CD4-positive, alpha-beta memory T cell (primary cell): Measurements from ENCODE around the gene TKTL1. TPM values are rescaled to one million over a fixed set of nuclear protein-coding genes. Genes with fewer than 3 reads are reported as not detected.

Experiments
- CTCF ChIA-PET: fragments of 350-600 bp; sonication (Branson Sonifier 250); formaldehyde crosslinking; loops from one replicate; lab custom pipeline; 2021; ENCODE audit warnings: inconsistent platforms; ENCODE audit not compliant: partially characterized antibody; lab: Charles Lee
- POLR2A ChIA-PET: fragments of 350-600 bp; sonication (Branson Sonifier 250); formaldehyde crosslinking; loops from one replicate; lab custom pipeline; 2021; ENCODE audit not compliant: partially characterized antibody; lab: Charles Lee
- DNase-seq, 5 donors: peaks; one replicate each; pipeline versions ENCODE4 v3.0.0 to v3.0.0-alpha.2; 2020 to 2022; ENCODE audit warnings: mixed read lengths in 1 of 5
- H3K27ac ChIP-seq: one replicate; pipeline ENCODE4 v1.7.0; 2013; ENCODE audit warnings: low read depth, low read length
- H3K27me3 ChIP-seq: 2 replicates; pipeline ENCODE4 v1.7.0; 2013; ENCODE audit warnings: mild to moderate bottlenecking, low read length, moderate library complexity; ENCODE audit not compliant: insufficient read depth
- H3K36me3 ChIP-seq: 2 replicates; pipeline ENCODE4 v1.7.0; 2013; ENCODE audit warnings: mild to moderate bottlenecking, low read length, moderate library complexity; ENCODE audit not compliant: insufficient read depth
- H3K4me1 ChIP-seq: 2 replicates; pipeline ENCODE4 v1.7.0; 2013; ENCODE audit warnings: mild to moderate bottlenecking, low read length, moderate library complexity; ENCODE audit not compliant: insufficient read depth
- H3K4me3 ChIP-seq, 2 donors: one replicate each; pipeline ENCODE4 v1.7.0; 2013; ENCODE audit warnings: low read length in 2 of 2, mild to moderate bottlenecking in 1 of 2
- H3K9me3 ChIP-seq, 2 donors: one replicate each; pipeline ENCODE4 v1.7.0; 2013; ENCODE audit warnings: low read length in 2 of 2, control low read depth in 1 of 2; ENCODE audit not compliant: control insufficient read depth in 1 of 2
- H3K27ac Mint-ChIP-seq, 7 donors: one replicate each; pipeline ENCODE4 v1.8.0; 2020 to 2021; ENCODE audit warnings: mixed read lengths in 7 of 7, mild to moderate bottlenecking in 6 of 7, inconsistent platforms in 3 of 7, moderate library complexity in 3 of 7
- H3K27me3 Mint-ChIP-seq, 2 donors: one replicate each; pipeline ENCODE4 v1.8.0; 2020 to 2021; ENCODE audit warnings: mixed read lengths in 2 of 2
- H3K36me3 Mint-ChIP-seq, 2 donors: one replicate each; pipeline ENCODE4 v1.8.0; 2020 to 2021; ENCODE audit warnings: mixed read lengths in 2 of 2, inconsistent platforms in 1 of 2, mild to moderate bottlenecking in 1 of 2
- H3K4me1 Mint-ChIP-seq, 4 donors: one replicate each; pipeline ENCODE4 v1.8.0; 2020 to 2021; ENCODE audit warnings: mixed read lengths in 4 of 4, mild to moderate bottlenecking in 1 of 4
- H3K4me3 Mint-ChIP-seq, 8 donors: one replicate each; pipeline ENCODE4 v1.8.0; 2020 to 2021; ENCODE audit warnings: mixed read lengths in 8 of 8, mild to moderate bottlenecking in 7 of 8, moderate library complexity in 6 of 8, inconsistent platforms in 3 of 8
- H3K9me3 Mint-ChIP-seq, 8 donors: one replicate each; pipeline ENCODE4 v1.8.0; 2020 to 2021; ENCODE audit warnings: mixed read lengths in 8 of 8, mild to moderate bottlenecking in 5 of 8, inconsistent platforms in 3 of 8, moderate library complexity in 1 of 8
- intact Hi-C: fragments of 100-400 bp; cut with micrococcal nuclease; formaldehyde crosslinking; loops from one replicate; pipeline ENCODE4 v1.15.1; 2023
- polyA plus RNA-seq, 2 donors: library from polyadenylated mRNA; unstranded; fragments of 300-500 nt; fragmentation: Illumina TruSeq; gene quantifications; one replicate each; pipeline ENCODE4 v1.2.3, GENCODE V29; 2021
- total RNA-seq, 2 experiments: library from RNA; stranded (reverse); gene quantifications; one replicate each; pipeline ENCODE4 v1.2.3, GENCODE V29; 2021

Gene TKTL1
- total and polyA plus RNA-seq, 4 experiments from 2014 or later: 0.32 to 44.1 (median 10.6) TPM

DNA sequence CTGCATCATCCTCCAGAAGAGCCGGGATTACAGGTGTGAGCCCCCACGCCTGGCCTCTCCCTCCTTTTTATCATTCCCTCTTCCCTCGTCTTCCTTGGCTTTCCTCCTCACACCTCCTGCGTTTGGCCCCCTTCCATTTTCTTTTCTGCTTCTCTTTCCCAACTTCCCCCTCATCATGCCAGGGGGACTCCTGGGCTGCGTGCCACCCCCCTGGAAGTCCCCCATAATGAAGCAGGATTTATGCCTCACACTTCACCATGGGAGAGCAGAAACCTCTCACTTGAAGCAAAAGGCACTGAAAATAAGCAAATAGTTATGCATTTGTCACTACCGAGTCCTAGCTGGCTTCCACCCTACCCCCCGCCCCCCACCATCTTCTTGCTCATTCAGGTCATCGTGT, 7.9 kb downstream of the TKTL1 start:
- H3K27me3 ChIP-seq: no peaks in the 10 kb centered on the region
- H3K9me3 Mint-ChIP-seq: no peaks in the 10 kb centered on the region
- no peak for DNase-seq
- intact Hi-C loops: no loop called here
- CTCF ChIA-PET: no interaction called here
- no peak overlapping the region for H3K4me3 Mint-ChIP-seq
- no peaks in the 10 kb centered on the region for H3K27me3 Mint-ChIP-seq
- H3K36me3 Mint-ChIP-seq: no peaks in the 10 kb centered on the region
- peaks cover 11 to 14% (median 12%) of the 10 kb centered on the region in 4 donors for H3K4me1 Mint-ChIP-seq
- H3K27ac ChIP-seq: no peak overlapping the region
- POLR2A ChIA-PET: no interaction called here
- H3K4me3 ChIP-seq: no peak overlapping the region
- peak overlapping the region in 1 of 7 donors; percentile 86 for H3K27ac Mint-ChIP-seq
- H3K36me3 ChIP-seq: no peaks in the 10 kb centered on the region
- no peaks in the 10 kb centered on the region for H3K9me3 ChIP-seq
- peaks cover 13% of the 10 kb centered on the region for H3K4me1 ChIP-seq

DNA sequence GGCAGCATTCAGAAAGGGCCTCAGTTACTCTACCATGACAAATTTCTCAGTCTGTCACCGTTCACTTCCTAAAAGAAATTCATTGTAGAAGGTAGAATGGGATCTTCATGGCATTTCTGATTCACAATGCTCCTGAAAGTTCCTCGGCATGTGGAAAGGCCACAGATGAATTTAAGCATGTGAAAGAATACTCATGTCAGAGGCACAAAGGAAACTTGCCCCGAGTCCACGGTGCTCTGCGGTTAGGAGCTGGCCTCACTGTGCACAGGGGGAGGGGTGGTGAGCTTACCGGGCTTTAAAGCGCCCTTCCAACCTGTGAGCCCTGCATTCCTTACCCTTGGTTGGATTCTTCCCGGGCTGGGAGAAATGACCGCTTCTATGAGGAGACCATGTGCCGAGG, 9.3 kb downstream of the TKTL1 start:
- H3K27ac Mint-ChIP-seq: no peak overlapping the region
- no peaks in the 10 kb centered on the region for H3K27me3 Mint-ChIP-seq

DNA sequence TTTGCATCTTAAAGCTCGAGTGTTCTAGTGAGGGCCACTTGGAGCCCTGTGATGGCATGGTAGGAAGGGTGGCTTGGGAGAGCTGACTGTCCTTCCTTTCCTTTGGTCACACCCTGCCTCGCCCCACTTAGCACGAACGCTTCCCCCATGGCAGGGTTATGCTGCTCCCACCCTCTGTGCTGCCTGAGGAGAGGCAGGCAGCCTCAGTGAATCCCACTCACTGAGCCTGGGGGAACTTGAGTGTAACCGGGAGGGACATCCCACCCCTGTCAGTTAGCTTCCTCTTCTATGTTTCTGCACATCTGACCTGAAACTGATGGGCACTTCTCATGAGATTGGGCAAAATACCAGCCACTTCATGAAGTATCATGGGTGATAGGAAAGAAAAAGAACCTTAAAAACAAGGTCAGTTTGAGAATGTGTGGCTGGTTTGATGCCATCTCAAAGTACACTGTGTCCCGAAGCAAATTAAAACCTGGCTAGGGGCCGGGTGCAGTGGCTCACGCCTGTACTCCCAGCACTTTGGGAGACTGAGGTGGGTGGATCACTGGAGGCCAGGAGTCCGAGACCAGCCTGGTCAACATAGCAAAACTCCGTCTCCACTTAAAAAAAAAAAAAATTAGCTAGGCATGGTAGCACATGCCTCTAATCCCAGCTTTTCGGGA, 10.1 kb downstream of the TKTL1 start:
- Mint-ChIP-seq H3K9me3 (no peaks in the 10 kb centered on the region), H3K27me3 (no peaks in the 10 kb centered on the region), H3K4me1 (peaks cover 15 to 21% (median 19%) of the 10 kb centered on the region in 4 donors), H3K4me3 (no peak overlapping the region), H3K27ac (peak overlapping the region in 1 of 7 donors; percentile 39), H3K36me3 (no peaks in the 10 kb centered on the region)
- H3K27me3 ChIP-seq: no peaks in the 10 kb centered on the region
- no peak for DNase-seq
- intact Hi-C loops: no loop called here
- ChIA-PET POLR2A (interaction anchor here (1.0 kb wide), 1 partner anchor 169 kb away, joined by 3 read pairs; no protein-coding TSS in a partner anchor), CTCF (no interaction called here)
- no peak overlapping the region for H3K4me3 ChIP-seq
- H3K4me1 ChIP-seq: peaks cover 27% of the 10 kb centered on the region
- no peaks in the 10 kb centered on the region for H3K36me3 ChIP-seq
- no peaks in the 10 kb centered on the region for H3K9me3 ChIP-seq
- H3K27ac ChIP-seq: no peak overlapping the region

More for the DNA sequence above, 9.3 kb downstream of the TKTL1 start:
- Histone ChIP-seq H3K9me3 (no peaks in the 10 kb centered on the region), H3K4me3 (no peak overlapping the region), H3K27ac (no peak overlapping the region), H3K4me1 (peaks cover 23% of the 10 kb centered on the region), H3K36me3 (no peaks in the 10 kb centered on the region), H3K27me3 (no peaks in the 10 kb centered on the region)
- intact Hi-C loops: no loop called here
- no peaks in the 10 kb centered on the region for H3K9me3 Mint-ChIP-seq
- peaks cover 16 to 19% (median 19%) of the 10 kb centered on the region in 4 donors for H3K4me1 Mint-ChIP-seq
- H3K4me3 Mint-ChIP-seq: no peak overlapping the region
- no peak for DNase-seq
- H3K36me3 Mint-ChIP-seq: no peaks in the 10 kb centered on the region
- ChIA-PET CTCF (interaction anchor here (1.2 kb wide), 1 partner anchor 13 kb away, joined by 3 read pairs; no protein-coding TSS in a partner anchor), POLR2A (no interaction called here)

DNA sequence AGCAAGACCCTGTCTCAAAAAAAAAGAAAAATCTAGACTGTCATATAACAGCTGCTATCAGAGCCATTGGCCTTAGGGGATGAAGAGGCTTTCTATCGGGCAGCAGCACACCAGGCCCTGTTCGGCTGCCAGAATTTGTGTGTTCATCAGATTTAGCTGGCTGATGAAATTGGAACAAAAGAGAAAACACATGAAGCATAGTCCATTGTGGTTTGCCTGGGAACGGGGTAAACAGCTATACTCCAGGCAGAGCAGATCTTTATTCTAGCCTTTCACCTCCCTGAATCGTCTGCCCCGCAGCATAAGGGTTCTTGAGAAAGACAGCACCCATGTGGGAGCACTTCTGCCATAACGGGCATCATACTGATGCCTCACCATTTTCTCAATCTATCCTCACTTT, 11.6 kb downstream of the TKTL1 start:
- Mint-ChIP-seq H3K4me3 (peak overlapping the region in 1 of 8 donors; percentile 28), H3K4me1 (peaks cover 17 to 23% (median 21%) of the 10 kb centered on the region in 4 donors), H3K9me3 (no peaks in the 10 kb centered on the region), H3K27ac (peak overlapping the region in 1 of 7 donors; percentile 68), H3K36me3 (no peaks in the 10 kb centered on the region), H3K27me3 (no peaks in the 10 kb centered on the region)
- no peak overlapping the region for H3K4me3 ChIP-seq
- intact Hi-C loops: no loop called here
- H3K4me1 ChIP-seq: peaks cover 34% of the 10 kb centered on the region
- no peak for DNase-seq
- H3K27ac ChIP-seq: no peak overlapping the region
- ChIA-PET CTCF (interaction anchor here (1.9 to 5.0 kb wide), 2 partner anchors 11 to 171 kb away, joined by 7 to 43 read pairs; no protein-coding TSS in a partner anchor), POLR2A (interaction anchor here (1.7 to 1.8 kb wide), 2 partner anchors 170 to 184 kb away, joined by 5 to 6 read pairs; no protein-coding TSS in a partner anchor)
- no peaks in the 10 kb centered on the region for H3K36me3 ChIP-seq
- no peaks in the 10 kb centered on the region for H3K27me3 ChIP-seq
- H3K9me3 ChIP-seq: no peaks in the 10 kb centered on the region

DNA sequence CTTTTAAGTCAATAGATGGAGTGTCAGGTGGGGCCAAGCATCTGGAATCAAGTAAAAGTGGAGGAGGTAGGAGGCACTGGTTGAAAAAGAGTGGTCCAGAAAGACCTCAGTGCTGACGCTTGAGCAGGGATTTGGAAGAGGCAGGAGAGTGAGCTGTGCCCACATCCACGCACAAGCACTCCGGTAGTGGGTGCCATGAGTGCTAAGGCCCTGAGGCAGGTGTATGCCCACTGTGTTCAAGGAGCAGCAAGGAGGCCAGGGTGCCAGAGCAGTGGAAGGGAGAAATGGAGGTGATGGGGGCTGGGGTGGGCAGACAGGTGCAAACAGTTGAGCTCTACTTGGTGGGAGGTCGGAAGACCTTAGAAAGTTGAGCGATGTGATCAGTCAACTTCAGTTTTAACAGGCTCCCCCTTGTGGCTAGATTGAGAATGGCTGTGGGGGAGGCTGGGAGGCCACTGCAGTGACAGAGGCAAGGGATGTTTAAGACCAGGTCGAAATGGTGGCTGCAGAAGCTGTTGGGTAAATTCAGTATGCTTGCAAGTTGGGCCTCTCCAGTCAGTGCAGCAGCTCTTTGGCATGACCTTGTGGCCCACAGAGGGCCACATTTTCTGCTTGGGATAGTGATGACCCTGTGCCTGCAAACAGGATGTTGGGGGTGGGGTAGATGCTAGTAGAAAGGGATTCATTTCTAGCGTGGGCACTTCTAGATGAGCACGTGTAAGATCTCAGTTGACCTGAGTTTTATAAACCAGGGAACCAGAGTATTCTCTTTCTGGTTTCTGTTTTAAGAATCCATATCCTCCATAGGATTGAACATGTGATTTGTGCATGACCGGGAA, 12.7 kb downstream of the TKTL1 start:
- H3K36me3 Mint-ChIP-seq: no peaks in the 10 kb centered on the region
- Histone ChIP-seq H3K36me3 (no peaks in the 10 kb centered on the region), H3K27ac (no peak overlapping the region), H3K27me3 (no peaks in the 10 kb centered on the region), H3K4me3 (no peak overlapping the region), H3K9me3 (no peaks in the 10 kb centered on the region), H3K4me1 (peaks cover 45% of the 10 kb centered on the region)
- H3K9me3 Mint-ChIP-seq: no peaks in the 10 kb centered on the region
- POLR2A ChIA-PET: interaction anchor here (1.1 to 1.8 kb wide), 6 partner anchors 19 to 233 kb away, joined by 3 to 12 read pairs (median 5); no protein-coding TSS in a partner anchor
- DNase-seq: peak; percentile 75 to 82 (median 78)
- peak overlapping the region in 6 of 7 donors; percentile 15 to 92 (median 74) for H3K27ac Mint-ChIP-seq
- H3K4me3 Mint-ChIP-seq: peak overlapping the region in 6 of 8 donors; percentile 3 to 62 (median 22)
- no peaks in the 10 kb centered on the region for H3K27me3 Mint-ChIP-seq
- intact Hi-C loops: loop anchor here (1.0 kb wide), 3 partner anchors 172 to 295 kb away; no protein-coding TSS in a partner anchor
- H3K4me1 Mint-ChIP-seq: peaks cover 26 to 33% (median 27%) of the 10 kb centered on the region in 4 donors
- CTCF ChIA-PET: interaction anchor here (0.6 to 5.0 kb wide), 14 partner anchors 9 to 295 kb away, joined by 3 to 43 read pairs (median 4); no protein-coding TSS in a partner anchor

DNA sequence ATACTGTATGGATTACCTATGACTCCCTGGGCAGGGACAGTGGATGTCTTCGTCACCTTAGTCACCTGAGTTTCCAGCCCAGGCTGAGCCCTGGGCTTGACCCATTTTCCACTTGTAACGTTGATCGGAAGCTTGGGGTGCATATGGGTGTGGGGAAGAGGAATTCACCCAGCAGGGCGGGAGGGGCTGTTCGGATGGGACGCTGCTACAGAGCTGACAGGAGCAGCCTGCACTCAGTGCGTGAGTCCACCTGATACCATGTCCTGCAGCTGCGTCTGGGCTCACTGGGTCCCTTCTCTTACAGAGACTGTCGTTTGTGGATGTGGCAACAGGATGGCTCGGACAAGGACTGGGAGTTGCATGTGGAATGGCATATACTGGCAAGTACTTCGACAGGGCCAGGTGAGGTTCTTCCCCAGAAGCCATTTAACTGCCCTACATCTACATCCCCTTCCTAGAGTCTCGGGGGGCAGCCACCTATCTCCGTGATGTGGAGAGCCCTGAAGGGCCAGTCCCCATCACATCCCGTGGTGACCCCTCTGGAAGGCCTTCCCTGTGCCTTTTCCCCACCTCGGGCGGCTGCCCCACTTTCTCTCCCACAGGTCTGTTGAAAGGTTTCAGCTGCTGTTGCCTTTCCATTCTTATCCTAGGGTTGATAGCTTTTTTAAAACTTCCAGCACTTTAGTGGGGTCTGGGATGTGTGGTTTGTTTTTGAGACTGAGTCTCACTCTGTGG, 13.6 kb downstream of the TKTL1 start:
- no peaks in the 10 kb centered on the region for H3K27me3 Mint-ChIP-seq
- H3K9me3 ChIP-seq: no peaks in the 10 kb centered on the region
- H3K4me3 Mint-ChIP-seq: peak overlapping the region in 2 of 8 donors; percentile 1 to 30
- H3K4me1 ChIP-seq: peaks cover 52% of the 10 kb centered on the region
- no peaks in the 10 kb centered on the region for H3K36me3 Mint-ChIP-seq
- H3K9me3 Mint-ChIP-seq: no peaks in the 10 kb centered on the region
- no peak overlapping the region for H3K27ac ChIP-seq
- H3K36me3 ChIP-seq: no peaks in the 10 kb centered on the region
- intact Hi-C loops: no loop called here
- peaks cover 28 to 35% (median 29%) of the 10 kb centered on the region in 4 donors for H3K4me1 Mint-ChIP-seq
- H3K4me3 ChIP-seq: no peak overlapping the region
- no peaks in the 10 kb centered on the region for H3K27me3 ChIP-seq
- peak overlapping the region in 4 of 7 donors; percentile 10 to 75 (median 50) for H3K27ac Mint-ChIP-seq
- ChIA-PET POLR2A (interaction anchor here (1.1 to 1.8 kb wide), 7 partner anchors 18 to 232 kb away, joined by 3 to 12 read pairs (median 5); no protein-coding TSS in a partner anchor), CTCF (interaction anchor here (1.2 to 5.0 kb wide), 9 partner anchors 9 to 295 kb away, joined by 3 to 43 read pairs (median 6); no protein-coding TSS in a partner anchor)
- DNase-seq: no peak
